NCI-H524 treated with DMSO at 0.1 percent for 48 hours (cell line): ENCODE measurements around the gene CDK11A.
"Not testable (repeated sequence)": the region's sequence is repeated elsewhere in the genome, so short reads cannot be mapped to it uniquely, and the experiment has no call there.

Source experiments
- DNase-seq: peaks from one replicate; lab custom pipeline; 2025; lab: John Stamatoyannopoulos, UW

CDK11A gene

GRCh38 chr1:1721201-1721600, 3.0 kb downstream of the CDK11A start:
- no peak for DNase-seq

GRCh38 chr1:1715109-1715883, 8.9 kb downstream of the CDK11A start:
- DNase-seq: not testable (repeated sequence)

GRCh38 chr1:1707897-1708296, 16.3 kb downstream of the CDK11A start:
- not testable (repeated sequence) for DNase-seq

DNA sequence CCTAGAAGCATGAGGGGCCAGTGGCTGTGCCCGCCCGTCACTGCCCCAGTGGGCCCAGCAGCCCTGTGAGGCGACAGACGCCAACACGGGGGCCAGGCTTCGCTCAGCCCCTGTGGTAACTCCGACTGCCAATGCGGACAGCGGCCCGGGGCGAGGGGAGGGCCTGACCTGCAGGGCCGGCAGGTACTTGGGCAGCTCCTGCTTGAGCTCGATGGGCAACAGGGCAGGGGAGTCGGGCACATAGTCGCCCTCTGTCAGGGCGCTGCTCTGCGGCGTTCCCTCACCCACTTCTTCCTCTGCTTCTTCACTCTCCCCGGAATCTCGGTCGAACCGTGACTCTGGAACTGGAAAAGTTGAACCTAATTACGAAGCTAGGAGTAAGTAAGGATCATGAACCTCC, 16.9 kb downstream of the CDK11A start:
- not testable (repeated sequence) for DNase-seq

DNA sequence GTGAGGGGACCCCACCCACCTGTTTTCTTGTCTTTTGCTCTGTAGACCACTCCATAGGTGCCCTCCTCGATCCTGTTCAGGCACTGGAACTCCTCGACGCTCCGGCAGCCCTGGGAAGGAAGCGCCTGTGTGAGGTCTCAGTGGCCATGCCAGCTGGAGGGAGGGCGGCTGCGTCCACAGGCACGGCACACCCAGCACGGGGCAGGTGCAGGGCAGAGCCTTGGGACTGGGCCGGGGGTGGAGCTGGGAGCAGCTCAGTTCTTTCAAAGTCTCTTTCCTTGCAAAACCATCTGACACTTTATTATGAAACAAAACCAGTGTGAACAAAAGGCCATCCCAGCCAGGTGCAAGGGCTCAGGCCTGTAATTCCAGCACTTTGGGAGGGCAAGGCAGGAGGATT, 18.5 kb downstream of the CDK11A start:
- not testable (repeated sequence) for DNase-seq

- DNase-seq: not testable (repeated sequence)
Observed at GRCh38 chr1:1704284-1704957, 19.7 kb downstream of the CDK11A start.

DNA sequence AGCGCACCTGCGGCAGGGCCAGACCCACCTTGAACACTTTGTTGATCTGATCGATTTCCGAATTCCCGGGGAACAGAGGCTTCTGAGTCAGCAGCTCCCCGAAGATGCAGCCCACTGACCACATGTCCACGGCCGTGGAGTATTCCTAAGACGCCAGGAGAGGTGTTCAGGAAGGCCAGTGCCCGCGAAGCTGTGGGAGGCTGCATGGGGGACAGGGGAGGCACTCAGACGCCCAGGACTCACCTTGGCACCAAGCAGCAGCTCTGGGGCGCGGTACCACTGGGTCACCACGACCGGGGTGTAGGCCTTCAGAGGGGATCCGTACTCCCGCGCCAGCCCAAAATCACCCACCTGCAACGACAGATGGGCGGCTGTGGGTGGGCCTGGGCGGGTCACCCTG, 20.4 kb downstream of the CDK11A start:
- DNase-seq: no peak

DNA sequence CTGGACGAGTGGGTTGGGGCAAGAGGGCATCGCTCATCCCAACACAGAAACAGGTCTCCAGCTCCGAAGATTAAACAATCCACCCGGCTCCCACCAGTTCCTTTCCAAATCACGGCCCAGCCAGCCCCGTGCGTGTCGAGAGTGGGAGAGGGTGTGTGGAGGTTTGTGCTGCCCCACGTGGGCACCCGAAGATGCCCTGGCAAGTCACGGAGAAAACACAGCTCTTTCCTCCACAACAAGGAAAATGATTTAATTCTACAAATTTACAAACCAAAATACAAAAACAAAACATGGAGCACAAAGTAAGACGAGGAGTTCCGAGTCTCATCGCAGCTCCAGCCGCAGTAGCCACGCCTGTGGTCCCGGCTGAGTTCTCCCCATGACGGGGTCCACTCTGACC, 21.7 kb downstream of the CDK11A start:
- not testable (repeated sequence) for DNase-seq

DNA sequence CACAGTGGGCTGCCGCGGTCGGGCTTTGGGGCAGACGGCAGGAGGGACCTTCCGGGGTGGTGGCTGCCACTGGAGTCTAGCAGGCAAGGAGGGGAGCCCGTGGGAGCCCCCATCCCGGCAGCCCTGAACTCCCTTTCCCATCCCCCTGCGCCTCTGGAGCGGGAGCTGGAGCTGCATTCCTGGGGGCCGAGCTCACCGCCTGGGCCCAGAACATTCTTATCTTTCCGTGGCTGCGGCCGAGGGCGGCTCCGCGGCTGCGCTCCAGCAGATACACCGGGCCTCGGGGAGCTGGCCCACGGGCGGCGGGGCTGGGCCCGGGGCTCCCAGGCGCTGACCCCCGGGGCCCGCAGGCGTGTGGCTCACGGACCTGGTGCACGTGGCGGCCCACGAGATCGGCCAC, 23.6 kb downstream of the CDK11A start:
- DNase-seq: not testable (repeated sequence)

- DNase-seq: not testable (repeated sequence)
Observed at GRCh38 chr1:1700067-1700466, 24.1 kb downstream of the CDK11A start.

- DNase-seq: not testable (repeated sequence)
Observed at GRCh38 chr1:1699061-1699460, 25.1 kb downstream of the CDK11A start.

DNA sequence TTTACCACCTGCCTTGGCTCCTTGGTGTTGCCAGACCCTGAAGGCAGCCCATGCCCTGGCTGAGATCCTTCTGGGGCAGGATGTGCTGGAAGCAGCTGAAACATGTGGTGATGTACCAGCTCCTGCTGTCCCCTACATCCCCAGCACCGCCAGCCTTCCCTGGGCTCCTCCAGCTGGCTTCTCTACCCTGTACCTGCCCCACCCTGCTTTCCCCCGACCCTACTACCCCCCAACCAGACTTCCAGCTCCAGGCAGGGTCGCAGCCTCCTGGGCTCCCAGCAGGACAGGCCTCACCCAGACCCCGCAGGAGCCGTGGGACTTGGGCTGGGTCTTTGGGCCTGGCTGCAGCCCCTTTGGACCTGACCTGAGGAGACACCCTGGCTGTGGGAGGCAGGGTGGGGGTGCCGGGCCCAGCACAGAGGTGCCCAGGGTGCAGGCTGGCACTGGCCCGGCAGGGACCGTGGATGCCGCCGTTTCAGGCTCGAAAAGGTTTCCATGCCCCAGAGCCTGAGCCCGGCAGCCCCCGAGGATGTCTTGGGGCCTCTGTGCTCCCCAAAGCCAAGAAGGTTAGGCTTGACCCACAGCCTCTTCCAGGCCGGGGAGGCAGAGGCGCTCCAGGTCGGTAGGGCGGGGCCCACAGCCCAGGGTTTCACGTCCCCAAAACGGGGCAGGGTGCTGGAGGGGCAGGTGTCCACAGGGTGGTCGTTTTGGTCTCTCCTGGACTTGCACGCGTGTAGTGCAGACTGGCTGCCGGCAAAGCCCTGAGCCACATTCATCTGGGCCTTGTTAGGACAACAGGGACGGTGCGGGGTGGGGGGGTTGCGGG, 26.6 kb downstream of the CDK11A start:
- not testable (repeated sequence) for DNase-seq

GRCh38 chr1:1696431-1697357, 27.5 kb downstream of the CDK11A start:
- DNase-seq: not testable (repeated sequence)

DNA sequence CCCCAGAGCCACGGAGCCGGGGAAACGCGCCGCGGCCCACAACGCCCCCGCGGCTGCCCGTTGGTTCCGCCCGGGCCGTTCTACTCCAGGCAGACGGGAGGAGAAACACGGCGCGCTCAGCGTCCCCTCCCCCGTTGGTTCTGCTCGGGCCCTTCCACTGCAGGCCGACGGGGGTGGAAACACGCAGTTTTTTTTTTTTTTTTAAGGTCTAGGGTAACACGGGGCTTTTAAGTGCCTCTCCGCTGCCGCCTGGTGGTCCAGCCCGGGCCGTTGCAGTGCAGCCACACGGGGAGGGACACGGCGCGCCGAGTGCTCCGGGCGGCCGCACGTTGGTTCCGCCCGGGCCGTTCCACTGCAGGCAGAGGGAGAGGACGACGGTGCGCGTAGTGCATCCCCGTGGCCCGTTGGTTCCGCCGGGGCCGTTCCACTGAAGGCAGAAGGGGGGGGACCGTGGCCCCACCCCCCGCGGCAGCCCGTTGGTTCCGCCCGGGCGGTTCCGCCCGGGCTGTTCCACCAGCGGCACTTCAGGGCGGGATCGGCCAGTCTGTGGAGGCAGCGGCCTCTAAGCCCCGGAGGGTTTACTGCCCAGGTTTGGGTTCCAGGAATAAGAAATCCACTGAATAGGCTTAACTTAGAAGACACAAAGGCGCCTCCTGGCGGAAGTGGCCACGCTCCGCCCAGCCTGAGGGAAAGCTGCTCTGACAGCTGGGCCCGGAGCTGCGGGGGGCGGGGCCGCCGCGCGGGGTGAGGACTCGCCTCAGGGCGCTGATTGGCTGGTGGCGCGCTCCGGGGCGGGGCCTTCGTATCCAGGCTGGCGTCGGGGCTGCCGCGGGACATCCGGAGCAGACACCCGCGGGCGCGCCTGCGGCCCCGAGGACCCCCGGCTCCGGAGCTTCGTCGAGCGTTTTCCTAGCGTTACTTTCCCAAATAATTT, 31.2 kb downstream of the CDK11A start, which contains the start of gene SLC35E2B:
SLC35E2B (minus strand) TSS at position 82 of the 934 bp plus-strand sequence. CDS start 16,096 bp downstream, outside the sequence.
- DNase-seq: peak; percentile 18

DNA sequence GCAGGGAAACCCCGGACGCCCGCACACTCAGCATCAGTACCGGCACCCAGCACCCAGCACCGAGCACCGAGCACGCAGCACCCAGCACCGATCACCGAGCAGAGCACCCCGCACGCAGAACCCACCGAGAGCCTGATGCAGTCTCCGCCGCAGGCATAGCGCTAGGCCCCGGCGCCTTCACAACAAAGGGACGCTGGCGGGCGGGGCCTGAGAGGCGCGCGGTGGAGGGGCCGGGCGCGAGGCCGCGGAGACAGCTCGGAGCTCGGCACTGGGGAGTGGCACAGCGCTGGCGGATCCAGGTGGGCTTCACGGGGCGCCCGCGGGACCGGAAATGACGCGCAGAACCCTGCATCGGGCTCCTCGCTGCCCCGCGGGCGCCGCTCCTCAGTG, 31.8 kb downstream of the CDK11A start:
- peak; percentile 18 for DNase-seq

GRCh38 chr1:1691443-1691842, 32.7 kb downstream of the CDK11A start:
- not testable (repeated sequence) for DNase-seq

DNA sequence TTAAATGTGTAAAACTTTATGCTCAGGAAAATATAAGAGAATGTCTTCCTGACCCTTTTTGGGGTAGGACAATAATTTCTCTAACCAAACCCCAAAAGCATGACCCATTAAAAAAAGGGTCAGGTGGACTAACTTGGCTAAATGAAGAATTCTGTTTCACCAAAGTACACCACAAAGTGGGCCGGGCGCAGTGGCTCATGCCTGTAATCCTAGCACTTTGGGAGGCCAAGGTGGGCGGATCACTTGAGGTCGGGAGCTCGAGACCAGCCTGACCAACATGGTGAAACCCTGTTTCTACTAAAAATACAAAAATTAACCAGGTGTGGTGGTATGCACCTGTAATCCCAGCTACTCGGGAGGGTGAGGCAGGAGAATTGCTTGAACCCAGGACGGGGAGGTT, 34.6 kb downstream of the CDK11A start:
- DNase-seq: not testable (repeated sequence)

DNA sequence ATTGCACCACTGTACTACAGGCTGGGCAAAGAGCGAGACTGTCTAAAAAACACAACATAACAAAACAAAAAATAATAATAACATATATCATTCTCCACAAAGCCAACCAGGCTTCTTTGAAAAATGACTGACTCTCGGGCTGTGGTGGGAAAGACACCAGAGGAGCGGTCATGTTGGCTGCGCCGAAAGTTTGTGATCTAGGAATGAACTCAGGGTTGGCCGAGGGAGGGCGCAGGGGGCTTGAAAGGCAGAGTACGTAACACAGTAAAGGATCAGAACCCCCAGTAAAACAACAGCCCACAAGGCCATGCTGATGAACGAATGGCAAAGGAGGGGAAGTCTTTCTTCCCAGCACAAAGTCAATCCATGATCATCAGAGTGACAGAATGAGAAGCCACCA, 36.3 kb downstream of the CDK11A start:
- no peak for DNase-seq

DNA sequence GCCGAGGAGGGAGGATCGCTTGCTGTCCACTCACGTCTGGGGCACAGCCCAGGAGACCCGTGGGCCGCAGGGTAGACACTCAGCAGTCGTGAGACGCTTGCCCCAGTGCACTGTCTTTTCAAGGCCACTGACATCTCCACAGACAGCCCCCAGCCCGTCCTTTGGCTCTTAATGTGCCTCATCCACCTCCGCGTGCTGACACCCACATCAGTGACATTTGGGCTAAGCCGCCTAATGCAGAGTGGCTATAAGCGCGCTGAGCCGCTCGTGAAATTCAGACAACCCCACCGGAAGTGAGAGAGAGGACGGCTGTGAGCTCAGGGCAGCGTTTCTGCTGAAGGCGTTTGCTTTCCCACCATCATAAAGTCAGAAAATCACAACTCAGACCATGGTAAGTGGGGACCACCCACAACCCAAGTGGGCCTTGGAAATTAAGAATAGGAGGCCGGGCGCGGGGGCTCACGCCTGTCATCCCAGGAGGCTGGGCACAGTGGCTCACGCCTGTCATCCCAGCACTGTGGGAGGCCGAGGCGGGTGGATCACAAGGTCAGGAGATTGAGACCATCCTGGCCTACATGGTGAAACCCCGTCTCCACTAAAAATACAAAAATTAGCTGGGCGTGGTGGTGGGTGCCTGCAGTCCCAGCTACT, 40.0 kb downstream of the CDK11A start:
- DNase-seq: no peak
